Endodermal cell (in vitro differentiated cells): ENCODE results near the gene POMP. TPM values are rescaled to one million over a fixed set of nuclear protein-coding genes. Genes with fewer than 3 reads are reported as not detected.

Source experiments
- DNase-seq: peaks from one replicate; pipeline ENCODE4 v3.0.0-alpha.2; 2017
- H3K27ac ChIP-seq: 2 replicates; pipeline ENCODE4 v1.5.1; 2013; ENCODE audit warnings: mild to moderate bottlenecking, low read depth, low read length, moderate library complexity
- H3K27me3 ChIP-seq: 2 replicates; pipeline ENCODE4 v1.6.1; 2013; ENCODE audit warnings: mild to moderate bottlenecking, low read length, moderate library complexity; ENCODE audit not compliant: insufficient read depth, control insufficient read depth, poor library complexity, severe bottlenecking
- H3K36me3 ChIP-seq: 2 replicates; pipeline ENCODE4 v1.7.0; 2013; ENCODE audit warnings: mild to moderate bottlenecking, low read length, moderate library complexity; ENCODE audit not compliant: control insufficient read depth, insufficient read depth
- H3K4me1 ChIP-seq: one replicate; pipeline ENCODE4 v1.7.0; 2013; ENCODE audit warnings: low read length; ENCODE audit not compliant: control insufficient read depth, insufficient read depth
- H3K4me3 ChIP-seq: 2 replicates; pipeline ENCODE4 v1.5.1; 2013; ENCODE audit warnings: mild to moderate bottlenecking, low read length, moderate library complexity
- H3K9ac ChIP-seq: 2 replicates; pipeline ENCODE4 v1.6.1; 2013; ENCODE audit warnings: mild to moderate bottlenecking, low read length, moderate library complexity; ENCODE audit not compliant: poor library complexity, severe bottlenecking; ENCODE audit errors: extremely low read depth
- H3K9me3 ChIP-seq: 2 replicates; pipeline ENCODE4 v1.6.1; 2013; ENCODE audit warnings: mild to moderate bottlenecking, low read length, moderate library complexity; ENCODE audit not compliant: control insufficient read depth
- H3K27ac Mint-ChIP-seq: 2 replicates; pipeline ENCODE4 v1.8.0; 2020; ENCODE audit warnings: mixed read lengths
- H3K27me3 Mint-ChIP-seq: 2 replicates; pipeline ENCODE4 v1.8.0; 2021; ENCODE audit warnings: mild to moderate bottlenecking, mixed read lengths; ENCODE audit not compliant: insufficient read depth
- H3K36me3 Mint-ChIP-seq: 2 replicates; pipeline ENCODE4 v1.8.0; 2020; ENCODE audit warnings: low read depth, mixed read lengths
- H3K4me1 Mint-ChIP-seq: 2 replicates; pipeline ENCODE4 v1.8.0; 2020; ENCODE audit warnings: mixed read lengths
- H3K4me3 Mint-ChIP-seq: 2 replicates; pipeline ENCODE4 v1.8.0; 2020; ENCODE audit warnings: mild to moderate bottlenecking, moderate library complexity, mixed read lengths
- H3K9me3 Mint-ChIP-seq: 2 replicates; pipeline ENCODE4 v1.8.0; 2020; ENCODE audit warnings: mild to moderate bottlenecking, mixed read lengths
- WGBS, 2 experiments: methylation state at CpG; one replicate each; pipeline versions ENCODE4 v1.1.5 to v1.1.7; 2013; ENCODE audit warnings: missing lambda C conversion rate in 2 of 2, mixed read lengths in 1 of 2; ENCODE audit not compliant: insufficient coverage in 1 of 2, insufficient read length in 1 of 2; 5-methylcytosine and 5-hydroxymethylcytosine counted together
- total RNA-seq, 2 donors: library from RNA; stranded (reverse); fragmentation: NEBNext Ultra II Directional in 1 of 2; extraction: Animal tissue kit (Norgen Biotek cat#: 25700) in 1 of 2; gene quantifications; 2 replicates in 1 of 2; 3 replicates in 1 of 2; pipeline ENCODE4 v1.2.1, GENCODE V29; 2021
- TF ChIP-seq, protein P1 (sequence below): fragments of 200-600 bp; sonication (generic); conservative IDR thresholded peaks from 2 replicates; pipeline ENCODE4 v1.5.0; 2021; ENCODE audit warnings: antibody characterized with exemption, mild to moderate bottlenecking

Gene POMP
- total RNA-seq, 2 donors from 2014 or later, result 88.8 to 95.4 TPM

DNA sequence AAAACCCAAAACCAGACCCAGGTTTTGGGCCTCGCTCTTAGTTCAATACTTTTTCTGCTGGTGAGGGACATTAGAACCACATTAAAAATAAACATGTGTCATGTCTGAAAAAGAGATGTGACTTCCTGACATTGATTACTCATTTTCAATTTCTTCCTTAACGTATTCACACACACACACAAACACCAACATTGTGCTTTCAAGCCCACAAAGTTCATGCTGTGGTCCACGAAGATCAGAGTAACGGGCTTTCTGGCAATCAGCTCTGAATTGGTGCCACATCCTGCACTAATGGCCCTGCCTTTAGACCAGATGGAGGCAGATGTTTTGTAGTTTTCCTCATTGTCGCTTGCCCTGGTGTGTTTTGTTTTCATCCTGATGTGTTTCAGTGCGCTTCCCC is 47.9 kb upstream of the POMP start:
- Histone ChIP-seq H3K4me1 (peaks cover 5% of the 10 kb centered on the region), H3K4me3 (no peak overlapping the region), H3K9me3 (no peaks in the 10 kb centered on the region), H3K27me3 (no peaks in the 10 kb centered on the region), H3K9ac (no peak overlapping the region), H3K36me3 (no peaks in the 10 kb centered on the region), H3K27ac (no peak overlapping the region)
- H3K36me3 Mint-ChIP-seq, result no peaks in the 10 kb centered on the region
- H3K27ac Mint-ChIP-seq, result no peak overlapping the region
- H3K27me3 Mint-ChIP-seq, result no peaks in the 10 kb centered on the region
- 93 to 97% methylated on average over 6 of the region's 6 CpGs for WGBS, 2 experiments
- H3K4me1 Mint-ChIP-seq, result peaks cover 16% of the 10 kb centered on the region
- no peaks in the 10 kb centered on the region for H3K9me3 Mint-ChIP-seq
- no peak for DNase-seq
- TF ChIP-seq, protein P1, sequence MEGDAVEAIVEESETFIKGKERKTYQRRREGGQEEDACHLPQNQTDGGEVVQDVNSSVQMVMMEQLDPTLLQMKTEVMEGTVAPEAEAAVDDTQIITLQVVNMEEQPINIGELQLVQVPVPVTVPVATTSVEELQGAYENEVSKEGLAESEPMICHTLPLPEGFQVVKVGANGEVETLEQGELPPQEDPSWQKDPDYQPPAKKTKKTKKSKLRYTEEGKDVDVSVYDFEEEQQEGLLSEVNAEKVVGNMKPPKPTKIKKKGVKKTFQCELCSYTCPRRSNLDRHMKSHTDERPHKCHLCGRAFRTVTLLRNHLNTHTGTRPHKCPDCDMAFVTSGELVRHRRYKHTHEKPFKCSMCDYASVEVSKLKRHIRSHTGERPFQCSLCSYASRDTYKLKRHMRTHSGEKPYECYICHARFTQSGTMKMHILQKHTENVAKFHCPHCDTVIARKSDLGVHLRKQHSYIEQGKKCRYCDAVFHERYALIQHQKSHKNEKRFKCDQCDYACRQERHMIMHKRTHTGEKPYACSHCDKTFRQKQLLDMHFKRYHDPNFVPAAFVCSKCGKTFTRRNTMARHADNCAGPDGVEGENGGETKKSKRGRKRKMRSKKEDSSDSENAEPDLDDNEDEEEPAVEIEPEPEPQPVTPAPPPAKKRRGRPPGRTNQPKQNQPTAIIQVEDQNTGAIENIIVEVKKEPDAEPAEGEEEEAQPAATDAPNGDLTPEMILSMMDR, result no peak
- H3K4me3 Mint-ChIP-seq, result no peak overlapping the region

DNA sequence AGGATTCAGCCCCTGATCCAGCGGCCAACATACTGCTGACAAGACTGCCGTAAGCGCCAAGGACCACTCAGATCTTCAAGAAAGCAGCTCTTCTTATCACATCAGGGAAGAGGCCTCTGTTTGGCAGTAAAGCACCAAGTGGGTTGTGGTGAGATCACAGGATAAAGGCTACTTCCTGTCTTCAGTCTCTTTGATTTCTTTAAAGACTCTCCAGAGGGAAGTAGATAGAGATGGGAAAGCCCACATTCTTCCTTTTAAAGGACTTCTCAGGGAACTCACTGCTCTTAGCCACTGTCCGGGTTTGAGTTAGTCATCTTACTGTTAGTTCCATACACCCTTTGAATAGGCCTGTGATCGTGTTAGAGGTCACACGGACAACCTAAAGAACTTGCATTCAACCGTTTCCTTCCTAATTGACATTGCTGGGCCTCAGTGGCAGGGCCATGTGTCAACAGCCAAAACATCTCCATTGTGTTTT is 47.2 kb upstream of the POMP start:
- no peak overlapping the region for H3K27ac ChIP-seq

DNA sequence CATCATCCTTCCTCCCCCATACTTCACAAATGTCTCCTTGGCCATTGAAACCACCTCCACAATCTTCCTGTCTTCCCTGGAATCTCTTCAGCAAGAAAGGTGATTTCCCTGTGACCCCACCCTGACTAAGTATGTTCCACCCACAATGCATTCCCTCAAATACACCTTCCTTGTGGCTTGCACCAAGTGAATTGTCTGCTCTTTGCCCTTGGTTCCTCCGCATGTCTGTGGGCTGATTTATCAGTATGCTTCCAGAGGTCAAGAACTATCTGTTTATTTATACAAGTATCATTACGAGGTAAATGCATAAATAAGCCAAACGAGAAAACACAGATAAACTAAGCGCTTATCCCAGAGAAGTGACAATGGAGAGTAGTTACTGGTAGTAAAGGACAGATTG is 45.4 kb upstream of the POMP start:
- H3K36me3 Mint-ChIP-seq, result no peaks in the 10 kb centered on the region
- peaks cover 6% of the 10 kb centered on the region for H3K27me3 Mint-ChIP-seq
- peaks cover 16% of the 10 kb centered on the region for H3K4me1 Mint-ChIP-seq
- Histone ChIP-seq H3K36me3 (no peaks in the 10 kb centered on the region), H3K9me3 (no peaks in the 10 kb centered on the region), H3K9ac (no peak overlapping the region), H3K27me3 (no peaks in the 10 kb centered on the region), H3K4me3 (no peak overlapping the region), H3K4me1 (peaks cover 5% of the 10 kb centered on the region), H3K27ac (no peak overlapping the region)
- 91% methylated on average over 4 of the region's 4 CpGs; no CpG with 5 or more reads in 1 of the 2 experiments for WGBS, 2 experiments
- TF ChIP-seq, protein P1, result no peak
- no peak overlapping the region for H3K4me3 Mint-ChIP-seq
- DNase-seq, result no peak
- H3K27ac Mint-ChIP-seq, result no peak overlapping the region
- no peaks in the 10 kb centered on the region for H3K9me3 Mint-ChIP-seq

More for the DNA sequence above, 47.2 kb upstream of the POMP start:
- DNase-seq, result no peak
- 65 to 83% methylated on average over 5 to 7 of the region's 7 CpGs for WGBS, 2 experiments
- Mint-ChIP-seq H3K4me1 (peaks cover 16% of the 10 kb centered on the region), H3K27ac (no peak overlapping the region), H3K27me3 (peaks cover under 1% of the 10 kb centered on the region), H3K9me3 (no peaks in the 10 kb centered on the region), H3K4me3 (no peak overlapping the region), H3K36me3 (no peaks in the 10 kb centered on the region)
- H3K4me3 ChIP-seq, result no peak overlapping the region
- no peaks in the 10 kb centered on the region for H3K27me3 ChIP-seq
- H3K9me3 ChIP-seq, result no peaks in the 10 kb centered on the region
- no peak overlapping the region for H3K9ac ChIP-seq
- peaks cover 5% of the 10 kb centered on the region for H3K4me1 ChIP-seq
- no peaks in the 10 kb centered on the region for H3K36me3 ChIP-seq
- TF ChIP-seq, protein P1, result no peak
